Cardiac muscle cell (in vitro differentiated cells and primary cell): ENCODE measurements around the gene AGPS. TPM values are rescaled to one million over a fixed set of nuclear protein-coding genes. Genes with fewer than 3 reads are reported as not detected.

Source experiments
- DNase-seq, 2 donors: peaks; one replicate each; pipeline versions ENCODE4 v3.0.0 to v3.0.0-alpha.2; 2010 to 2017; ENCODE audit warnings: low read depth in 1 of 2, low spot score in 1 of 2
- H3K27ac ChIP-seq: fragments of 200-600 bp; sonication (generic); 2 replicates; pipeline ENCODE4 v1.5.1; 2016
- H3K27me3 ChIP-seq: fragments of 200-600 bp; sonication (generic); 2 replicates; pipeline ENCODE4 v1.6.0; 2016; ENCODE audit warnings: control low read depth
- H3K36me3 ChIP-seq: fragments of 200-600 bp; sonication (generic); 2 replicates; pipeline ENCODE4 v1.5.1; 2016; ENCODE audit warnings: control low read depth
- H3K4me1 ChIP-seq: fragments of 200-600 bp; sonication (generic); 2 replicates; pipeline ENCODE4 v1.8.1; 2017; ENCODE audit warnings: low read depth, mild to moderate bottlenecking, mixed run types
- H3K4me3 ChIP-seq: fragments of 200-600 bp; sonication (generic); 2 replicates; pipeline ENCODE4 v1.5.1; 2016; ENCODE audit warnings: mild to moderate bottlenecking
- H3K9me3 ChIP-seq: fragments of 200-600 bp; sonication (generic); 2 replicates; pipeline ENCODE4 v1.5.1; 2017; ENCODE audit warnings: low read depth, mild to moderate bottlenecking, control low read depth
- CTCF ChIP-seq: IDR thresholded peaks from 2 replicates; pipeline ENCODE4 v1.5.1; 2012; ENCODE audit warnings: low read depth, mild to moderate bottlenecking, low read length
- polyA plus RNA-seq: library from polyadenylated mRNA; unstranded; fragments of >200 nt; fragmentation: Nextera tagmentation; extraction: Ambion mirVana; gene quantifications from 2 replicates; pipeline ENCODE4 v1.2.1, GENCODE V29; 2016
- total RNA-seq: library from RNA; depleted of rRNA; stranded (reverse); fragments of >200 nt; gene quantifications from 2 replicates; pipeline ENCODE4 v1.2.3, GENCODE V29; 2016

AGPS gene
- total and polyA plus RNA-seq, 2 experiments from 2014 or later: 13.6 to 86.3 TPM

- Histone ChIP-seq H3K9me3 (no peaks in the 10 kb centered on the region), H3K27ac (no peak overlapping the region), H3K27me3 (no peaks in the 10 kb centered on the region), H3K36me3 (peaks cover 12% of the 10 kb centered on the region), H3K4me3 (no peak overlapping the region), H3K4me1 (no peaks in the 10 kb centered on the region)
- TF ChIP-seq CTCF: no peak
- DNase-seq: no peak
Measured at GRCh38 chr2:177518754-177519153, 126.2 kb downstream of the AGPS start.

GRCh38 chr2:177519534-177520115 lies 127.1 kb downstream of the AGPS start:
- Histone ChIP-seq H3K27ac (no peak overlapping the region), H3K9me3 (no peaks in the 10 kb centered on the region), H3K36me3 (peaks cover 10% of the 10 kb centered on the region), H3K27me3 (no peaks in the 10 kb centered on the region), H3K4me1 (no peaks in the 10 kb centered on the region), H3K4me3 (no peak overlapping the region)
- DNase-seq: no peak
- TF ChIP-seq CTCF: no peak

GRCh38 chr2:177520324-177520723 lies 127.8 kb downstream of the AGPS start:
- no peak overlapping the region for H3K27ac ChIP-seq
- peaks cover 9% of the 10 kb centered on the region for H3K36me3 ChIP-seq
- no peak overlapping the region for H3K4me3 ChIP-seq
- no peaks in the 10 kb centered on the region for H3K9me3 ChIP-seq
- H3K4me1 ChIP-seq: no peaks in the 10 kb centered on the region
- H3K27me3 ChIP-seq: no peaks in the 10 kb centered on the region
- no peak for DNase-seq
- no peak for TF ChIP-seq CTCF

- H3K4me1 ChIP-seq: no peaks in the 10 kb centered on the region
- H3K27ac ChIP-seq: no peak overlapping the region
- no peak for DNase-seq
- H3K27me3 ChIP-seq: no peaks in the 10 kb centered on the region
- no peak for TF ChIP-seq CTCF
- peaks cover 4% of the 10 kb centered on the region for H3K36me3 ChIP-seq
- no peak overlapping the region for H3K4me3 ChIP-seq
- H3K9me3 ChIP-seq: no peaks in the 10 kb centered on the region
Measured at GRCh38 chr2:177523781-177524180, 131.2 kb downstream of the AGPS start.

- no peak for DNase-seq
- Histone ChIP-seq H3K36me3 (peaks cover 4% of the 10 kb centered on the region), H3K4me3 (no peak overlapping the region), H3K9me3 (no peaks in the 10 kb centered on the region), H3K27ac (no peak overlapping the region), H3K27me3 (no peaks in the 10 kb centered on the region), H3K4me1 (peaks cover 4% of the 10 kb centered on the region)
- TF ChIP-seq CTCF: no peak
Measured at GRCh38 chr2:177525351-177525924, 132.9 kb downstream of the AGPS start.
